SK-N-SH treated with all-trans-retinoic acid at 6 μM for 48 hours (cell line): ENCODE data around the gene CFTR.

Experiments used
- ARNTL ChIP-seq: fragments of 450-650 bp; formaldehyde crosslinking; IDR thresholded peaks from 2 replicates; pipeline ENCODE4 v1.5.0; 2020; ENCODE audit warnings: low read depth, mild to moderate bottlenecking, moderate library complexity, borderline replicate concordance
- BACH2 ChIP-seq: fragments of 250-450 bp; sonication (Bioruptor Pico); IDR thresholded peaks from 2 replicates; pipeline ENCODE4 v1.9.0; 2021; ENCODE audit warnings: mild to moderate bottlenecking, borderline replicate concordance
- CREB5 ChIP-seq: fragments of 250-450 bp; sonication (Bioruptor Pico); IDR thresholded peaks from 2 replicates; pipeline ENCODE4 v1.5.1; 2020; ENCODE audit warnings: low read depth, mild to moderate bottlenecking, moderate library complexity
- ESRRG ChIP-seq: fragments of 250-450 bp; sonication (Bioruptor Pico); IDR thresholded peaks from 2 replicates; pipeline ENCODE4 v1.6.1; 2021; ENCODE audit warnings: mild to moderate bottlenecking
- ISL1 ChIP-seq: fragments of 250-450 bp; sonication (Bioruptor Pico); IDR thresholded peaks from 2 replicates; pipeline ENCODE4 v2.1.2; 2022; ENCODE audit warnings: mild to moderate bottlenecking, moderate library complexity
- PATZ1 ChIP-seq: fragments of 250-450 bp; sonication (Bioruptor Pico); IDR thresholded peaks from 2 replicates; pipeline ENCODE4 v1.8.0; 2020; ENCODE audit warnings: mild to moderate bottlenecking, moderate library complexity, borderline replicate concordance
- RARB ChIP-seq: fragments of 250-450 bp; sonication (Bioruptor Pico); IDR thresholded peaks from 2 replicates; pipeline ENCODE4 v1.8.0; 2021; ENCODE audit warnings: mild to moderate bottlenecking, moderate library complexity
- SNAI2 ChIP-seq: fragments of 250-450 bp; sonication (Bioruptor Pico); IDR thresholded peaks from 2 replicates; pipeline ENCODE4 v1.5.0; 2020; ENCODE audit warnings: mild to moderate bottlenecking, moderate library complexity
- TOX ChIP-seq: fragments of 250-450 bp; sonication (Bioruptor Pico); IDR thresholded peaks from 2 replicates; pipeline ENCODE4 v1.8.0; 2021; ENCODE audit warnings: mild to moderate bottlenecking, moderate library complexity, borderline replicate concordance
- ZC3H10 ChIP-seq: fragments of 250-450 bp; sonication (Bioruptor Pico); IDR thresholded peaks from 2 replicates; pipeline ENCODE4 v1.5.1; 2021; ENCODE audit warnings: mild to moderate bottlenecking, moderate library complexity
- ZFP3 ChIP-seq: fragments of 250-450 bp; sonication (Bioruptor Pico); IDR thresholded peaks from 2 replicates; pipeline ENCODE4 v1.5.0; 2020; ENCODE audit warnings: mild to moderate bottlenecking, moderate library complexity
- ZNF70 ChIP-seq: fragments of 450-650 bp; formaldehyde crosslinking; IDR thresholded peaks from 2 replicates; pipeline ENCODE4 v1.5.0; 2020; ENCODE audit warnings: mild to moderate bottlenecking, moderate library complexity

GRCh38 chr7:117685795-117686194 is 206.0 kb downstream of the CFTR start:
- TF ChIP-seq RARB (CRISPR knock-in tag) = no peak
- no peak for TF ChIP-seq PATZ1 (CRISPR knock-in tag)
- TF ChIP-seq ISL1 (CRISPR knock-in tag) = no peak
- no peak for TF ChIP-seq CREB5
- no peak for TF ChIP-seq BACH2 (CRISPR knock-in tag)
- TF ChIP-seq ZC3H10 = no peak
- TF ChIP-seq TOX (CRISPR knock-in tag) = no peak
- TF ChIP-seq ARNTL (CRISPR knock-in tag) = no peak
- TF ChIP-seq SNAI2 (CRISPR knock-in tag) = no peak
- no peak for TF ChIP-seq ZFP3 (CRISPR knock-in tag)
- no peak for TF ChIP-seq ZNF70 (CRISPR knock-in tag)
- TF ChIP-seq ESRRG (CRISPR knock-in tag) = no peak
